NCI-H2081 treated with DMSO at 0.1 percent for 48 hours (cell line): ENCODE results near the gene PAX6.

Experiments used
- DNase-seq: peaks from one replicate; lab custom pipeline; 2025; lab: John Stamatoyannopoulos, UW

Gene PAX6

GRCh38 chr11:31810779-31811647, at the start of gene PAX6:
Gene PAX6, minus strand, starts transcription at chr11:31811322. Its CDS starts 4,911 bp downstream, at chr11:31806411.
- DNase-seq: peak; percentile 94

- no peak for DNase-seq
Observed at GRCh38 chr11:31860391-31860790, 49.3 kb upstream of the PAX6 start.

GRCh38 chr11:31856248-31856647, 45.1 kb upstream of the PAX6 start:
- DNase-seq: no peak

- no peak for DNase-seq
Observed at GRCh38 chr11:31855466-31855865, 44.3 kb upstream of the PAX6 start.

- DNase-seq: no peak
Observed at GRCh38 chr11:31850365-31850764, 39.2 kb upstream of the PAX6 start.

GRCh38 chr11:31847761-31848160, 36.6 kb upstream of the PAX6 start:
- DNase-seq: no peak

GRCh38 chr11:31845331-31845730, 34.2 kb upstream of the PAX6 start:
- DNase-seq: no peak

GRCh38 chr11:31844351-31844750, 33.2 kb upstream of the PAX6 start:
- no peak for DNase-seq

- no peak for DNase-seq
Observed at GRCh38 chr11:31841435-31841834, 30.3 kb upstream of the PAX6 start.

GRCh38 chr11:31834237-31834636, 23.1 kb upstream of the PAX6 start:
- DNase-seq: no peak

- DNase-seq: no peak
Observed at GRCh38 chr11:31830406-31830805, 19.3 kb upstream of the PAX6 start.

GRCh38 chr11:31828217-31828616, 17.1 kb upstream of the PAX6 start:
- DNase-seq: no peak

- DNase-seq: no peak
Observed at GRCh38 chr11:31827455-31828206, 16.5 kb upstream of the PAX6 start.

- DNase-seq: no peak
Observed at GRCh38 chr11:31826536-31827438, 15.7 kb upstream of the PAX6 start.

- no peak for DNase-seq
Observed at GRCh38 chr11:31825838-31826484, 14.8 kb upstream of the PAX6 start.

- no peak for DNase-seq
Observed at GRCh38 chr11:31824879-31825837, 14.0 kb upstream of the PAX6 start.

- DNase-seq: no peak
Observed at GRCh38 chr11:31824332-31824878, 13.3 kb upstream of the PAX6 start.

GRCh38 chr11:31823644-31824331, 12.7 kb upstream of the PAX6 start:
- no peak for DNase-seq

GRCh38 chr11:31822927-31823643, 12.0 kb upstream of the PAX6 start:
- DNase-seq: no peak
